Panc1 (cell line): ENCODE results near the gene IL17B.

Source experiments
- CTCF ChIP-seq: fragments of 450-650 bp; IDR thresholded peaks from 2 replicates; pipeline ENCODE4 v1.5.1; 2017; ENCODE audit warnings: mild to moderate bottlenecking
- POLR2AphosphoS5 ChIP-seq: IDR thresholded peaks from 2 replicates; pipeline ENCODE4 v1.6.1; 2012; ENCODE audit warnings: mild to moderate bottlenecking, low read depth, low read length, moderate library complexity
- REST ChIP-seq, 2 experiments: IDR thresholded peaks; 2 replicates each; pipeline ENCODE4 v1.6.1; 2011 to 2012; ENCODE audit warnings: low read depth in 2 of 2, control low read depth in 1 of 2, low read length in 1 of 2, mild to moderate bottlenecking in 1 of 2, moderate library complexity in 1 of 2; ENCODE audit not compliant: insufficient read depth in 1 of 2
- SIN3A ChIP-seq: IDR thresholded peaks from 2 replicates; pipeline ENCODE4 v1.6.1; 2012; ENCODE audit warnings: low read depth, mild to moderate bottlenecking, low read length, moderate library complexity, borderline replicate concordance; ENCODE audit not compliant: insufficient read depth
- TCF7L2 ChIP-seq: IDR thresholded peaks from 2 replicates; pipeline ENCODE4 v1.6.1; 2011; ENCODE audit warnings: mild to moderate bottlenecking, low read depth, low read length, inconsistent platforms

- TF ChIP-seq POLR2AphosphoS5 (no peak), CTCF (no peak), REST (IDR thresholded peaks at IDR 0.05; ENCODE audit: insufficient read depth in 1 of 2, low read depth in 2 of 2, low read length in 1 of 2) (no peak), SIN3A (no peak), TCF7L2 (no peak)
Observed at GRCh38 chr5:149402291-149402690, 23.2 kb upstream of the IL17B start.
